GM18868 (cell line): ENCODE measurements around the gene AOC2.

ENCODE experiments used
- ATAC-seq: cut with Tn5 transposase; IDR thresholded peaks from one replicate; pipeline ENCODE4 v1.9.1; 2021; ENCODE audit warnings: mild to moderate bottlenecking, moderate library complexity; ENCODE audit not compliant: unreplicated experiment

Gene AOC2, protein sequence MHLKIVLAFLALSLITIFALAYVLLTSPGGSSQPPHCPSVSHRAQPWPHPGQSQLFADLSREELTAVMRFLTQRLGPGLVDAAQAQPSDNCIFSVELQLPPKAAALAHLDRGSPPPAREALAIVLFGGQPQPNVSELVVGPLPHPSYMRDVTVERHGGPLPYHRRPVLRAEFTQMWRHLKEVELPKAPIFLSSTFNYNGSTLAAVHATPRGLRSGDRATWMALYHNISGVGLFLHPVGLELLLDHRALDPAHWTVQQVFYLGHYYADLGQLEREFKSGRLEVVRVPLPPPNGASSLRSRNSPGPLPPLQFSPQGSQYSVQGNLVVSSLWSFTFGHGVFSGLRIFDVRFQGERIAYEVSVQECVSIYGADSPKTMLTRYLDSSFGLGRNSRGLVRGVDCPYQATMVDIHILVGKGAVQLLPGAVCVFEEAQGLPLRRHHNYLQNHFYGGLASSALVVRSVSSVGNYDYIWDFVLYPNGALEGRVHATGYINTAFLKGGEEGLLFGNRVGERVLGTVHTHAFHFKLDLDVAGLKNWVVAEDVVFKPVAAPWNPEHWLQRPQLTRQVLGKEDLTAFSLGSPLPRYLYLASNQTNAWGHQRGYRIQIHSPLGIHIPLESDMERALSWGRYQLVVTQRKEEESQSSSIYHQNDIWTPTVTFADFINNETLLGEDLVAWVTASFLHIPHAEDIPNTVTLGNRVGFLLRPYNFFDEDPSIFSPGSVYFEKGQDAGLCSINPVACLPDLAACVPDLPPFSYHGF

DNA sequence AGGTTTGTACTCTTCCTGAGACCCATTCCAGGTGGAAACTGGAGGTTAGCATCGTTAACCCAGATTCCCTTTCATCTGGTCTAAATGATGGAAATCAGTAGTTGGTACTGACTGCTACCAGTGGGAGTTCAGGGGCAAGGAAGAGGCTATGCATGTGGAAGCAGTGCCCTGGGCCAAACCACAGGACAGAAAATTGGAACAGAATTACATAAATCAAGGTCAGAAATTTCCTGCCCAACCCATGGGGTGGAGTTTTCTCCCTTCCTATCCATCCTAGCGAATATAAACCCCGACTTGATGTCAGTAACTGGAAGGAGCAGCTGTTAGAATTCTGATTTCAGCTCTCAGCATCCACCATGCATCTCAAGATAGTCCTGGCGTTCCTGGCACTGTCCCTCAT is at the start of gene AOC2:
TSS of gene AOC2 (plus strand) at position 310 of the 400 bp plus-strand sequence. CDS start at position 357, 47 bp downstream.
- ATAC-seq: no peak

DNA sequence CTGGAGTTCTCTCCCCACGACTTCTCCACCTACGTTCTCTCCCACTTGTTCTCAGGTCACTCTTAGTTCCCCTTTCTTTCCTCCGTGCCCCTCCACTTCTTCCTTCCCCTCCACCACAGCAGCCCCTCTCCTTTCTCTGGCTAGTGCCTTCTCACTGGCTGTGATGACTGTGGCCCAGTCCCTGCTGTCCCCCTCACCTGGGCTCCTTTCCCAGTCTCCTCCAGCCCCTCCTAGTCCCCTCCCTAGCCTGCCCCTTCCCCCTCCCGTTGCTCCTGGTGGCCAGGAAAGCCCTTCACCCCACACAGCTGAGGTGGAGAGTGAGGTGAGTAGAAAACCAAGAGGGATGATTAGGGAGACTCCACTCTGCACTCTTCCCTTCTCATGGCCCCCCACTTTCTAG is 49.3 kb upstream of the AOC2 start:
- no peak for ATAC-seq

DNA sequence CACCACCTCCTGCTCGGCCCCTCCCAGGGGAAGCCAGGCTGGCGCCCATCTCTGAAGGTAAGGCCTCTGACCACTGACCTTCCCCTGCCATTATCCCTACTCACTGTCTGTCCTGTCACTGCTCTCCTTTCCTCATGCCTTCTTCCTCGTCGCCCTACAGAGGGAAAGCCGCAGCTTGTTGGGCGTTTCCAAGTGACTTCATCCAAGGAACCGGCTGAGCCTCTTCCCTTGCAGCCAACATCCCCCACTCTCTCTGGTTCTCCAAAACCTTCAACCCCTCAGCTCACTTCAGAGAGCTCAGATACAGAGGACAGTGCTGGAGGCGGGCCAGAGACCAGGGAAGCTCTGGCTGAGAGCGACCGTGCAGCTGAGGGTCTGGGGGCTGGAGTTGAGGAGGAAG is 48.9 kb upstream of the AOC2 start:
- ATAC-seq: no peak

DNA sequence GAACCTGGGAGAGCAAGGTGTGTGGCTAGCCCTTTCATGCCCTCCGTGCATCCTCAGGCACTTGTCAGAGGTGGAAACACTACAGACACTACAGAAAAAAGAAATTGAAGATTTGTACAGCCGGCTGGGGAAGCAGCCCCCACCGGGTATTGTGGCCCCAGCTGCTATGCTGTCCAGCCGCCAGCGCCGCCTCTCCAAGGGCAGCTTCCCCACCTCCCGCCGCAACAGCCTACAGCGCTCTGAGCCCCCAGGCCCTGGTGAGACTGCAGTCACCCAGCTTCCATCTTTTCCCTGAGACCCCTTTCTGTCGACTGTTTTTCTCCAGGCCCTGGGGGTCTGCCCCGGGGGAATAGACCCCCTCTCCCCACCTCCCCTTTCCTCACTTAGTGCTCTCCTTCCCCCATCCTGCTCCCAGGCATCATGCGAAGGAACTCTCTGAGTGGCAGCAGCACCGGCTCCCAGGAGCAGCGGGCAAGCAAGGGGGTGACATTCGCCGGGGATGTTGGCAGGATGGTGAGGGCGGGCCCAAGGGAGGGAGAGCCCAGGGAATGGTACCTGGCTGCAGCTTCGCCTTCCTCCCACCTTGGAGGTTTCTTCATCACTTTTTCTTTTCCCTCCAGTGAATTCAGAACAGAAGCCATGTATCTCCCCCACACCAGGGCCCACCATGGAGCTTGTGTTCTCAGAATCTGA is 48.2 kb upstream of the AOC2 start:
- ATAC-seq: no peak

DNA sequence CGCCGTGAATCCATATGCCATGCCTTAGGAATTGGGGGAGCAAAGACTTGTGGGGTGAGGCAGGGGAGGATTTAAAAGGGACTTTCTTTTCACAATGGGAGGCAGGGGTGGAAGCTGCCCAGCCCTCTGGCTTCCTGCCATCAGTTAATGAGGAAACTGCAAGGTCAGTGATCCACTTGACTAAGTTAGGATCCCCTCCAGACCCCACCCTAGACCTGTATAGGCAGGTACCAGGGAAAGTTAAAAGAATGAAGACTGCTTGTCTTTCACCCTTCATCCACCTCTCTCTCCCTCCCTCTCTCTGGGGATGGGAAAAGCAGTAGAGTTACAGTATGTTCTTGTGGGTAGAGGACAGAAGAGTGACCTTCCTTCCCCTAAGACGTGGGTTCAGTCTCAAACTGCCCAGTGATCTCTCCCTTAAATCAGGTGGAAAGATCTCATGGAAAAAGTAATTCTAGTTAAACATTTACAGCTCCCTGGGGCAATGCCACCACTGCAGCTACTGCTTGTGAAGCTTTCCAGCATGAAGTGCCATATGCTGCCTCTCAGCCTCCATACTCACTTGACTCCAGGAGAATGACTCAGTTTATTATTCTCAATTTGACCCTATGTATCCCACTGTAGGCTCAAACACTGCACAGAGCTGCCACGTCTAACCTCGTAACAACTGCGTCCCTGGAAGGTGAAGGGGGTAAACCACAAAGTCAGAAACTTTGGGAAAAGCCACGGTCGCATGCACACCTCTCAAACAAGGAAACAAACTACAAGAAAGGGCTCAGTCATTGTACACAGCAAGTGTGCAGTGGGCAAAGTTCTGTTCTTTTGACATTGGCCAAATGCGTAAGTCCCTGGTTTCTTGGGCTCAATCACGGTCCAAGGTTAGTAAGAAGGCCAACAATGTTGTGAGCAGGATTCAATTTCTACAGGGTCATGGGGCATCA is 47.0 kb upstream of the AOC2 start:
- ATAC-seq: no peak

DNA sequence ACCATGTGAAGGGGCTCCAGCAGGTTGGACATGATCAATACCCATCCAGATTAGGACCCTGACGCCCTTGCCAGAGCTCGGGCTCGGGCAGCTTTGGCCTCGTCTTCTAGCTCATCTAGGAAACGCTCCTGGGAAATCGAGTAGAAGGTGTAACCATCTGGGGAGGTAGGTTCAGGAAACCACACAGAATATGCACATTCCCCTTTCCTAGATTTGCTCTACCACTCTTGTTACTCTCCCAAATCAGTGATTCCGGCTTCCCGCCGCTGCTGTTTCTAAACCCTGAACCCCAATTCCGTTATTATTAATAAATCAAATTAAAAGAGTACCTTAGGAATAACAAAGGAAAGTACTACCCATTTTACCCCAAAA is 46.4 kb upstream of the AOC2 start:
- no peak for ATAC-seq

DNA sequence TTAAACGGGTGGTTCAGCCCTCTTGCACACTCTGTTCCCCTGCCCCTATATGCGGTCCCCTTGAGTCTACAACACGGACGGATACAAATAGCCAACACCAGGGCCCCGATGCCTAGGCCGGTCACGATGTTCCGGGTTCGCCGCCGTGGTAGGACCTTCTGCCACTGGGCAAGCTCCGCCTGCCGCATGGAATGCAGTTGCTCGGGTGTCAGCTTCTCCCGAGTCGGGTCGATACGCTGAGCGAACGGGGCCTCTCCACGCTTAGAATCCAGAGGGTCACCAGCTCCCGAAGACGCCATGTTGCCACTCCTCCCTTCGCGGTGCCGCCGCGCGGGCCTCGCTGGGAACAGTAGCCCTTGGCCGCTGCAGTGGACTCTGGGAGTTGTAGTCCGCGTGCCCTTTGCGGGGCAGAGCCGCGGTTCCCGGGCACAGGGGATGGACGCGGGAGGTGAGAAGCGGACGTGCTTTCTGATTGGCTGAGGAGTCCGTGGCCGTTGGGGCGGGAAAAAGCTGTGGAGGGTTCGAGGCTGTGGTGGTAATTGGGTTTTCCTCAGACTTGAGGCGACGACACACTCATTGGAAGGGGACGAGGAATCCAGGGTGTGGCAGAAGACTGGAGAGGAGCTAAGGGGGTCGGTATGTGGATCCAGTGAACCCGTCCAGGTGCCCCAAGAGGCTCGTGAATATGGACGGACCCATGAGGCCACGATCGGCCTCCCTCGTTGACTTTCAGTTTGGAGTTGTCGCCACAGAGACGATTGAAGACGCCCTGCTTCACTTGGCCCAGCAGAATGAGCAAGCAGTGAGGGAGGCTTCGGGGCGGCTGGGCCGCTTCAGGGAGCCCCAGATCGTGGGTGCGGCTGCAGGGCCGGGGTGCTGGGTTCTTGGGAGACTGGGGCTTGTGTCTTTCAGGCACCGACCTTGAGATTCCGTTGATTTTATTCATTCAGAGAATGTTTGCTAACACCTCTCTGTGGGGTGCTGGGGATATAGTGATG is 45.7 kb upstream of the AOC2 start, which contains the start of the genes CNTD1 and COA3:
TSS of gene CNTD1 (plus strand) at position 479 of the 998 bp plus-strand sequence. CDS start at position 686, 207 bp downstream.
TSS of gene COA3 (minus strand) at position 322 of the 998 bp plus-strand sequence. CDS start at position 299, 23 bp downstream.
- peak; percentile 67 for ATAC-seq

DNA sequence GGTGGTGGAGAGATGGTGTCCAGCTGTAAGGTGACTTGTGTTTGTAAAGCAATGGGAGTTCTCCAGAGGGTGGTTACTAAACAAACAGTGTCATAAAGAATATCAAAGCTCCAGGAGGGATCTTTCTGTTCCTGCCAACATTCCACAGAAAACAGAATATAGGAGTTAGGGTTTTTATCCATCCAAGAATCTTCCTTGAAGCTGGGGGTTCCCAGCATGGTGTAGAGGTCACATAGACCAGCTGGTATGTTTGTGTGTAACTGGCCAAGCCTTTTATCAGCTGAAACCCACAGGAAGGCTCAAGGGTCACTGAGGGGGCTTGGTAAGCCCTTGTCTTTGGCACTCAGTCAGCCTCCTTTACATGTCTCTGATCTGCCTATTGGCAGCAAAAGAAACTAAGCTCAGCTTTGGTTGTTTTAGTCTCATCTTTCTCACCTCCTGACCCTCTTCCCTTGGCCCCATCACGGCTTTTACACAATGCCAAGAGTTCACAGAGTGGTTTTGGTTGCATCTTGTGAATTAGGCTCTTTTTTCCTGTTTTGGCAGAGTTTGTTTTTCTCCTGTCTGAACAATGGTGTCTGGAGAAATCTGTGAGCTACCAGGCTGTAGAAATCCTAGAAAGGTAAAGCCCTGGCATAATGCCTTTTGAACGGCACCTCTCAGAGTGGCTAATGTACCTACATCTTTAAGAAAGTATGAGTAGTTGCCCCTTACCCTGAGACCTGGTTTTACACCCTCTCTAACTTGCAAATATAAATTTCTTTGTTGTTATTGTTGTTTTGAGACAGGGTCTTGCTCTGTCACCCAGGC is 41.1 kb upstream of the AOC2 start:
- no peak for ATAC-seq

DNA sequence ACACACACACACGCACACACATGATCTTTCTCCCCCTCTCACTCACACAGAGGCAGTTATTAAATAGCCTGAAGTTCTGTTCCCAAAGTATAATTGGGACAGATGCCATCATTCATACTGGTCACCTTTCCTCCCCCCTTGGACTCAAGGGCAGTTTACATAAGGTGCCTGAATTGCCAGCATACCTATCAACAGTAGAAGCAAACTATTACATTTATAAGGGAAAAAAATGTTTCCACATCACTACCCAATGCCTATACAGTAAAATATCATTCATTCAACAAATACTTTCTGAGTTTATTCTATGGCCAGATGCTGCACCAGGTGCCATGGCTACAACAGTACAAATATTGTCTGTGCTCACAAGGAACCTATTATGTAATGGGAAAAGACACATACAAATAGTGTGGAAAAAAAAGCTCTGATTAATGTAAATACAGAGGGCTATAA is 39.4 kb upstream of the AOC2 start:
- ATAC-seq: no peak

DNA sequence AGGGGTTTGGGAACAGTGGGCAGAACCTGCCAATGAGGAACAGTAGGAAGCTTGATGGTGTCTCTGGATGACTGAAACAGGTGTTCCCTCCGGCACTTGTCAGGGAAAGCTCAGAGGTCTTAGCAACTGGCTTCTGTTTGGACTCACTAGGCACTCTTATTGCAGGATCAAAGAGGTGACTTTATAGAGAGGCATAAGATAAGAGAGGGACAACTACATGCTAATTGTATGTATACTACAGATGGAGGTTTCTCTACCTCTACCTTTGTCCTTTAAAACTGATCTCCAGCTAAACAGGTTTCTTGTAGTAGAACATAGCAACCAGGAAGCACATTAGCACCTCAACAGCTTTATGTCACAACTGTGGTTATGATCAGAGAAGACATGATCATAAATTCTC is 38.1 kb upstream of the AOC2 start:
- no peak for ATAC-seq

DNA sequence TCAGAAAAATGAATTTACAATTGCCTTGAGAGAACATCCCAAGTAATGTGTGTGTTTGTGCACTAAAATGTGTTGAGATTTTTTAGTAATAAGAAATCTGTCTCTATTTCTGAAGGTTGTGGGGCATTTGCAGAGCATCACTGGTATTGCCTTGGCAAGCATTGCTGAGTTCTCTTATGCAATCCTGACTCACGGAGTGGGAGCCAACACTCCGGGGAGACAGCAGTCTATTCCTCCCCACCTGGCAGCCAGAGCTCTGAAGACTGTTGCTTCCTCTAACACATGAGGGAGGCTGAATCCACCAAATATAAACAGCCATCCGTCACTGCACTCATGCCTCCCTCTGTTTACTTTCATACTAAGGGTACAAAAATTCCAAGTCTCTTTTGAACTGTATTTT is 35.1 kb upstream of the AOC2 start:
- no peak for ATAC-seq

DNA sequence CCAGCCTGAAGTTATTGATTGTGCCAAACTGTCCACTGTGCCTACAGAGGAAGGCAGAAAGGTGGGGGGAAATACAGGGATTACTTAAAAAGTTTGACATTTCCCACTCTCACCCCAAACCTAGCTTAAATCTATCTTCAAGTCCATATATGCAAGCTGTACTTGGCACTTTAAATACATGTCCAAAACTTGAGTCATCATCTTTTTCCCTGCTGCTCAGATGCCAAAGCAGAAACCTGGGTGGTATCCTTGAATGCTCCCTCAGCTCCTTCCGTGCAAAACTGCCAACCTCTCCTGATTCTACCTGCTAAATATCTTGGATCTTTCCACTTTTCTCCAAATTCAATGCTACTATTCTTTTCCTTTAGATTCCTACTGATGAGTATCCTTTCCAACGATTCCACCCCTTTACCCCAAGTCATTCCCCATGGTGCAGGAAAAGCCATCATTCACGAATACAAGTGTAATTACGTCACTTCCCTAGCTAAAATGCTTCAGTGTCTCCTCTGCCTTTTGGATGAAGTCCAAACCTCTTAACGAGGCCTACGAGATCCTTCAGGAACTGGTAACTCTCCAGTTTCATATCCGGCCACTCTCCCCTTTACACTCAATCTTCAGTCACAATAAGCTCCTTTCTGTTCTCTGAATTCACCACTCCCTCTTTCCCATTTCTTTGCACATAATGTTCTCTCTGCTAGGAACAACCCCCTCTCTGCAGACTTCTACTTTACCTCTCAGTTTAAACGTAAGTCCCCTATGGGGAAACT is 29.6 kb upstream of the AOC2 start:
- ATAC-seq: no peak

DNA sequence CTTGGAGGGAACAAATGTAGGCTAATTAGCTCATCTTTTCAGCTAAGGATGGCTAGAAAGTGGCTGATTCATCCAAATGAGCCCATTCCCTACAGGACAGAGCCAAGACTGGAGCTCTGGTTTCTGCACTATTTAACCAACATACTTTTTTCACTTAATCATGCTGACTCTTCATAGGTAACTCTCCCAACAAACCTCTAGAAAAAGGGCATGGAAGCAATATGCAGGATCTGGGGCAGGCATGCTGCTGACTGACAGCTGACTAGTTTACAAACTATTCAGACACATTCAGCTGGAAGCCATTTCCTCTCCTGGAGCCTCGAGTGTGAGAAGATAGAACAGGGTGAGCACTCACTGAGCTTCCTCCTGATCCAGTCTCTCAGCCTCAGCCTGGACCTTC is 26.5 kb upstream of the AOC2 start:
- no peak for ATAC-seq

DNA sequence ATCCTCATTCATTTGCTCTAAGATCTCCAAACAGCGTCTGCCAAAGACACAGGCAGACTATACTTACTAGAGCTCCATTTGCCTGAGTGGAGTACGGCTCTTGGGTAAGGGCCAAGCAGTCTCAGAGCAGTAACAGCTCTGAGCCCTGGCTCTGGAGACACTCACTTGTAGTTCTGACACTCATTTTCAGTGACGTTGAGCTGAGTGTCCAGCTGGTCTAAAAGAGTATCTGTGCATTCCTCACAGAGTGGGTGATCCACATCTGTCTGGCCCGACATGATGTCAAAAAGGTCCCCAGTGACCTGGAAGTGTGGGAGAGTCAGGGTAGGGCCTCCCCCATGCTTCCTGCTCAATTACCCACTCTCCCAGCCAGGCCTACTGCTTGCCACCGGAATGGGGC is 26.0 kb upstream of the AOC2 start:
- no peak for ATAC-seq

DNA sequence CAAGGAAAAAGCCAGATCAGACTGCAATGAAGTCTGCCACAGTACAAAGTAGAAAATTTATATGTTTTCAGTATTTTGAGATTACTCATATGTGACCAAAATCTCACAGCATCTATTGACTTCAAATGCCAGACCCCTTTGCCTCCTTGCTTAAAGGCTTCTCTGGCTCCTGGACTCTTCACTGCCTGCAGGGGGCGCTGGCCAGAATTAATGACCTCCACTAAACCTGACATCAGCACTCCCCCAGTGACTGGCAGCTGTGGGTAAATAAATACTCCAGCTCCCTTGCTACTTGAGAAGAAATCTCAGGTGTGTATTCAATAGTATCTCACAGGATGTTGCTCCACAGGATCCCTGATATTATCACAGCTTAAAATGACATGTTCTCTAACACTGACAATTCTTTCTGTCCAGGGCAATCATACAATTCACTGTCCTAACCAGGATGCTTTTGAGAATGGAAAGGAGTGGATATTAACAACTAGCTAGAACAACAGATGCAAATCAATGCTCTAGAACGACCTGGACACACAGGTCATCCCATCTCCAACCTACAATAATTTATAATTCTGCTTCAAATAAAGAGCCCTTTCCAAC is 24.3 kb upstream of the AOC2 start:
- ATAC-seq: no peak

DNA sequence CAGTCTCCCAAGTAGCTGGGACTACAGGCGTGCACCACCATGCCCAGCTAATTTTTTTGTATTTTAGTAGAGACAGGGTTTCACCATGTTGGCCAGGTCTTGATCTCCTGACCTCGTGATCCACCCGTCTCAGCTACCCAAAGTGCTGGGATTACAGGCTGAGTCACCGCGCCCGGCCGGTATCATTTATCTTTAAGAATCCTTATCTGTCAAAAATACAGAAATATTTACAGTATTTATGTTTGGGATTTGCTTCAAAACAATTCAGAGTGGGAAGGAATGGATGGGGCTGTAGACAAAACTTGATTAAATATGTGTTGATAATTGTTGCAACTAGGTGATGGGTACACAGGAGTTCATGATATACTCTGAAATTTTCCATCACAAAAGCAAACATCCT is 23.2 kb upstream of the AOC2 start:
- no peak for ATAC-seq

DNA sequence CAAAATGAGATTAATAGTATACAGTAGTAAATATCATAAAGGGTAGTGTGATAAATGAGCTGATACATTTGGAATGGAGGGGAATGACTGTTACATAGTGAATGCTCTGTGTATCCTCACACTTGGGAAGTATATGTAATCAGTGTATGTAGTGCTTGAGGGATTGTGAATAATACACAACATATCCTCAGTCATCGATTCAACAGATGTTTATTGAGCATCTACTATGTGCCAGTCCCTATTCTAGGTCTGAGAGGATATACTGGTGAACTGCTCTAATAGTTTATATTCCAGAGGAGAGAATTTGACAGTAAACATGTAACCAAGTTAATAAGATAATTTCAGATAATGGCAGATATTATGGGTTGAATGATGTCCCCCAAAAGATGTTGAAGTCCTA is 16.9 kb upstream of the AOC2 start:
- no peak for ATAC-seq
